Thoracic aorta (tissue), 2 donors: ENCODE results near the gene RHOXF1. TPM values are rescaled to one million over a fixed set of nuclear protein-coding genes. Genes with fewer than 3 reads are reported as not detected.
"Not testable (repeated sequence)": the region's sequence is repeated elsewhere in the genome, so short reads cannot be mapped to it uniquely, and the experiment has no call there.

Experiments
- ATAC-seq: fragments of 150-250 bp; one replicate; pipeline ENCODE4 v1.8.0; 2017; ENCODE audit warnings: low read depth; ENCODE audit not compliant: insufficient number of reproducible peaks, low FRiP score
- DNase-seq: peaks from one replicate; pipeline ENCODE4 v3.0.0-alpha.2; 2020; ENCODE audit warnings: low spot score
- H3K27ac ChIP-seq, 2 donors: fragments of 200-600 bp; sonication (generic); 1 replicate in 1 of 2; 2 replicates in 1 of 2; pipeline ENCODE4 v1.5.1; 2016; ENCODE audit warnings: mild to moderate bottlenecking in 2 of 2, moderate library complexity in 2 of 2
- H3K27me3 ChIP-seq: fragments of 200-600 bp; sonication (generic); replicated peaks from 2 replicates; pipeline ENCODE4 v1.6.0; 2016; ENCODE audit warnings: mild to moderate bottlenecking; ENCODE audit not compliant: insufficient read depth
- H3K36me3 ChIP-seq: fragments of 200-600 bp; sonication (generic); one replicate; pipeline ENCODE4 v1.5.1; 2016
- H3K4me1 ChIP-seq, 2 donors: fragments of 200-600 bp; sonication (generic); 1 replicate in 1 of 2; 2 replicates in 1 of 2; pipeline versions ENCODE4 v1.5.1 to v1.6.0; 2016; ENCODE audit warnings: low read depth in 2 of 2, mild to moderate bottlenecking in 1 of 2; ENCODE audit not compliant: control insufficient read depth in 1 of 2
- H3K4me3 ChIP-seq: fragments of 200-600 bp; sonication (generic); 2 replicates; pipeline ENCODE4 v1.5.1; 2016; ENCODE audit warnings: mild to moderate bottlenecking
- H3K9me3 ChIP-seq: fragments of 200-600 bp; sonication (generic); 2 replicates; pipeline ENCODE4 v1.5.1; 2016
- total RNA-seq, 2 donors: library from RNA; depleted of rRNA; stranded (reverse); fragments of >200 nt; gene quantifications; one replicate each; pipeline versions ENCODE4 v1.1.0 to v1.2.3, GENCODE V29; 2016
- TF ChIP-seq, protein P1 (sequence below): fragments of 200-600 bp; sonication (generic); IDR thresholded peaks from one replicate; pipeline ENCODE4 v1.5.1; 2019; ENCODE audit warnings: antibody characterized with exemption

Gene RHOXF1
- not detected for total RNA-seq

DNA sequence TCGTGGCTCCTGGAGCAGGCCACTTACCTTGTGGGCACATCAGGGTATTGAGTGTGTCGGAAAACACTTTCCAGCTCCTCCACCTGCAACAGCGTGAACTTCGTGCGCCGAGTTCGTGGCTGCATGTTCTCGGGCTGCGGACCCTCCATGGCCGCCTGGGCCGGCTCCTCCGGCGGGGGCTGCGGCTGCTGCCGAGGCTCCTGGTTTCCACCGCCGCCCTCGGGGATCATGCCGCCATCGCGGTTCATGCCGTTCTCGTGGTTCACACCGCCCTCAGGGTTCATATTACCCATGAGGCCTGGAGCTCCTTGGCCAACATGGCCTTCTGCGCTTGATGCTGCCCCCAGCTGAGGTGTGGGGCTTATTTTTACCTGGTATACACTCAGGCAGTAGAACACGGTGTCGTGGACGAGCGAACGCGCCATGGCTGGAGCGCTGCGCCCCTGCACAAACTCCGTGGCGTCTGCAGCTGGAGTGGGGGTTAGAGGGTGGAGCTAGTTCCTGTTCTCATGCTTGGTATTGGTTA, at the start of gene RHOXF1:
RHOXF1 (minus strand) TSS at position 476 of the 526 bp plus-strand sequence; CDS start at position 425, 51 bp downstream.
- no peaks in the 10 kb centered on the region for H3K27me3 ChIP-seq
- H3K4me1 ChIP-seq, result no peaks in the 10 kb centered on the region
- DNase-seq (no peak), ATAC-seq (no peak)
- H3K27ac ChIP-seq, result no peak within 1 kb of the TSS
- H3K4me3 ChIP-seq, result no peak within 1 kb of the TSS
- H3K9me3 ChIP-seq, result no peaks in the 10 kb centered on the region
- TF ChIP-seq, protein P1, sequence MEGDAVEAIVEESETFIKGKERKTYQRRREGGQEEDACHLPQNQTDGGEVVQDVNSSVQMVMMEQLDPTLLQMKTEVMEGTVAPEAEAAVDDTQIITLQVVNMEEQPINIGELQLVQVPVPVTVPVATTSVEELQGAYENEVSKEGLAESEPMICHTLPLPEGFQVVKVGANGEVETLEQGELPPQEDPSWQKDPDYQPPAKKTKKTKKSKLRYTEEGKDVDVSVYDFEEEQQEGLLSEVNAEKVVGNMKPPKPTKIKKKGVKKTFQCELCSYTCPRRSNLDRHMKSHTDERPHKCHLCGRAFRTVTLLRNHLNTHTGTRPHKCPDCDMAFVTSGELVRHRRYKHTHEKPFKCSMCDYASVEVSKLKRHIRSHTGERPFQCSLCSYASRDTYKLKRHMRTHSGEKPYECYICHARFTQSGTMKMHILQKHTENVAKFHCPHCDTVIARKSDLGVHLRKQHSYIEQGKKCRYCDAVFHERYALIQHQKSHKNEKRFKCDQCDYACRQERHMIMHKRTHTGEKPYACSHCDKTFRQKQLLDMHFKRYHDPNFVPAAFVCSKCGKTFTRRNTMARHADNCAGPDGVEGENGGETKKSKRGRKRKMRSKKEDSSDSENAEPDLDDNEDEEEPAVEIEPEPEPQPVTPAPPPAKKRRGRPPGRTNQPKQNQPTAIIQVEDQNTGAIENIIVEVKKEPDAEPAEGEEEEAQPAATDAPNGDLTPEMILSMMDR, result no peak
- no peaks in the 10 kb centered on the region for H3K36me3 ChIP-seq

GRCh38 chrX:120159086-120159485, 43.4 kb upstream of the RHOXF1 start:
- not testable (repeated sequence) for H3K9me3 ChIP-seq, H3K36me3 ChIP-seq, H3K4me3 ChIP-seq, H3K4me1 ChIP-seq, DNase-seq, ATAC-seq, H3K27me3 ChIP-seq, H3K27ac ChIP-seq

- not testable (repeated sequence) for H3K4me3 ChIP-seq, ATAC-seq, DNase-seq, H3K9me3 ChIP-seq, H3K36me3 ChIP-seq, H3K27ac ChIP-seq, H3K4me1 ChIP-seq, H3K27me3 ChIP-seq
Measured at GRCh38 chrX:120158313-120158712, 42.6 kb upstream of the RHOXF1 start, which contains the start of gene RHOXF2. TSS of gene RHOXF2 (plus strand) at chrX:120158613. CDS start at chrX:120158751, 138 bp downstream.

- H3K4me3 ChIP-seq, DNase-seq, ATAC-seq, H3K4me1 ChIP-seq, H3K36me3 ChIP-seq, H3K27me3 ChIP-seq, H3K27ac ChIP-seq, H3K9me3 ChIP-seq: not testable (repeated sequence)
Measured at GRCh38 chrX:120150109-120150744, 34.5 kb upstream of the RHOXF1 start.

DNA sequence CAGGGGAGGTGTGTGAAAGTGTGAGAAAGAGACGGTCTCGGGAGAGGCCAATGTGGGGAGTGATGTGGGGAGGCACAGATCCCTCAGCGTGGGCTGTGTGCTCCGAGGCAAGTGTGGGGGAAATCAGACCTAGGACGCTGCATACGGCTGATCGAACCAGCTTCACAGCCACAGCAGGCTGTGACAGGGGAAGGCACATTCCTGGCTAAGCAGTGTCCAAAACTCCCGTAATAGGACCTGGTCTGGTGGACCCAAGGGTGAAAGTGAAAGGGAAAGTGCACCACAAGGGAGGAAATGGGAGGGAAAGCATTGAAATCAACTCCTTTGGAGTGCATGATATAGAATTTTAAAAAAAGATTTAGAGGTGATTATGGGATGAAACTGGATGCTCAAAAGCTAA, 31.8 kb upstream of the RHOXF1 start:
- H3K4me1 ChIP-seq, result no peaks in the 10 kb centered on the region
- H3K27ac ChIP-seq, result no peak overlapping the region
- DNase-seq (no peak), ATAC-seq (no peak)
- no peaks in the 10 kb centered on the region for H3K36me3 ChIP-seq
- TF ChIP-seq, protein P1, result no peak
- H3K27me3 ChIP-seq, result no peaks in the 10 kb centered on the region
- H3K9me3 ChIP-seq, result no peaks in the 10 kb centered on the region
- H3K4me3 ChIP-seq, result no peak overlapping the region

- DNase-seq, H3K9me3 ChIP-seq, H3K27ac ChIP-seq, H3K36me3 ChIP-seq, H3K27me3 ChIP-seq, ATAC-seq, H3K4me3 ChIP-seq, H3K4me1 ChIP-seq: not testable (repeated sequence)
Measured at GRCh38 chrX:120146323-120146722, 30.6 kb upstream of the RHOXF1 start.

DNA sequence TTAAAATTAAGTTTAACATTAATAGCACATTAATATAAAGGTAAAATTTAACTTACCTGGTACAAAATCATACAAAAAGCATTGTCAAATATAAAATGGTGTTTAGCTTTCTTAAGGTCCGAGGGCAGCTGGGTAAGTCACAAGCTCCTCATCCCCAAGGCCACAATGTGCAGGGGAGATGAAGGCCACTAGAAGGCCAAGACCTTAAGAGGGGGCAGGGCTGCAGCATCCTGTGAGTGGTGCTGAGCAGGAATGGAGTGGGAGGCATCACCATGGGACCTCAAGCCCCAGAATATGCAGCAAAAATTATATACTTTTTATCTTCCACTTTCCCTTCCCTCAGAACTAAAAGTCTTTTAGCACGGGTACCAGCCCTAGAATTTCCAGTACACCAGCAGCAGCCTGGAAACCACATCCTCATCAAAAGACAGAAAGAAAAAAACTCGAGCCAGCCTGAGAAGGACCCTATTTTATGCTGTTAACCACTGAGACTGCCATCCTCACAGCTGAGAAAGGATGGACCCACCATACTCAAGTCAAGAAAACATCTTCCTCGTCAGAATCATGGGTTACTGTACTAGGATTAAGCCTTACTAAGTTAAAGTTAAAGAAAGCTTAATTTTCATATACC, 29.7 kb upstream of the RHOXF1 start:
- DNase-seq (no peak), ATAC-seq (no peak)

More for the DNA sequence above, 29.7 kb upstream of the RHOXF1 start:
- no peak overlapping the region for H3K27ac ChIP-seq
- H3K4me3 ChIP-seq, result no peak overlapping the region
- TF ChIP-seq, protein P1, result no peak
- H3K36me3 ChIP-seq, result no peaks in the 10 kb centered on the region
- H3K27me3 ChIP-seq, result no peaks in the 10 kb centered on the region
- no peaks in the 10 kb centered on the region for H3K4me1 ChIP-seq
- no peaks in the 10 kb centered on the region for H3K9me3 ChIP-seq
